Measurements from ENCODE around the gene MEDAG.

The MEDAG gene

GRCh38 chr13:30871588-30872275 is 34.3 kb upstream of the MEDAG start:
- ChIA-PET POLR2A (no interaction called here), CTCF (no interaction called here)
- Histone ChIP-seq H3K9me3 (ENCODE audit: control insufficient read depth, insufficient read depth, low read depth, low read length) (no peaks in the 10 kb centered on the region), H3K4me1 (ENCODE audit: control insufficient read depth, insufficient read depth, low read length) (no peaks in the 10 kb centered on the region), H3K4me3 (ENCODE audit: low read depth, low read length) (no peak overlapping the region), H3K36me3 (ENCODE audit: control insufficient read depth in 2 of 2, insufficient read depth in 1 of 2, low read length in 2 of 2) (no peaks in the 10 kb centered on the region), H3K27ac (ENCODE audit: extremely low read depth, low read depth, low read length) (no peak overlapping the region)
- TF ChIP-seq HOXD13 (CRISPR knock-in tag; IDR thresholded peaks at IDR 0.05; ENCODE audit: borderline replicate concordance) (no peak), ATF2 (tag by site-specific recombination; IDR thresholded peaks at IDR 0.05; ENCODE audit: low read depth) (no peak), ZNF155 (tag by site-specific recombination; IDR thresholded peaks at IDR 0.05) (no peak), OVOL3 (tag by site-specific recombination; IDR thresholded peaks at IDR 0.05) (no peak), ZNF792 (tag by site-specific recombination; IDR thresholded peaks at IDR 0.05) (no peak), ZNF580 (tag by site-specific recombination; IDR thresholded peaks at IDR 0.05) (no peak), ZSCAN18 (tag by site-specific recombination; IDR thresholded peaks at IDR 0.05) (no peak), ZNF350 (tag by site-specific recombination; IDR thresholded peaks at IDR 0.05) (no peak), ZNF623 (tag by site-specific recombination; IDR thresholded peaks at IDR 0.05) (no peak)

GRCh38 chr13:30872276-30872594 is 33.8 kb upstream of the MEDAG start:
- Histone ChIP-seq H3K9me3 (ENCODE audit: control insufficient read depth, insufficient read depth, low read depth, low read length) (no peaks in the 10 kb centered on the region), H3K4me1 (ENCODE audit: control insufficient read depth, insufficient read depth, low read length) (no peaks in the 10 kb centered on the region), H3K36me3 (ENCODE audit: control insufficient read depth in 2 of 2, insufficient read depth in 1 of 2, low read length in 2 of 2) (no peaks in the 10 kb centered on the region), H3K27ac (ENCODE audit: extremely low read depth, low read depth, low read length) (no peak overlapping the region), H3K4me3 (ENCODE audit: low read depth, low read length) (no peak overlapping the region)
- ChIA-PET POLR2A (no interaction called here), CTCF (no interaction called here)
- TF ChIP-seq ZNF776 (tag by site-specific recombination; IDR thresholded peaks at IDR 0.05; ENCODE audit: borderline replicate concordance) (no peak), OVOL3 (tag by site-specific recombination; IDR thresholded peaks at IDR 0.05) (no peak), ZNF510 (tag by site-specific recombination; IDR thresholded peaks at IDR 0.05; ENCODE audit: insufficient replicate concordance) (no peak), ZNF670 (tag by site-specific recombination; IDR thresholded peaks at IDR 0.05; ENCODE audit: low read depth) (no peak), ZBTB48 (tag by site-specific recombination; IDR thresholded peaks at IDR 0.05) (no peak), ZNF24 (tag by site-specific recombination; IDR thresholded peaks at IDR 0.05) (no peak), ZNF623 (tag by site-specific recombination; IDR thresholded peaks at IDR 0.05) (no peak), ZNF626 (tag by site-specific recombination; IDR thresholded peaks at IDR 0.05) (no peak)

- no peaks in the 10 kb centered on the region for H3K9me3 ChIP-seq (ENCODE audit: control insufficient read depth, insufficient read depth, low read depth, low read length)
- CTCF ChIA-PET, result interaction anchor here (0.7 kb wide), 1 partner anchor 62 kb away, joined by 3 read pairs; no protein-coding TSS in a partner anchor
- H3K4me3 ChIP-seq (ENCODE audit: low read depth, low read length), result no peak overlapping the region
- no peak overlapping the region for H3K27ac ChIP-seq (ENCODE audit: extremely low read depth, low read depth, low read length)
- no peaks in the 10 kb centered on the region for H3K36me3 ChIP-seq (ENCODE audit: control insufficient read depth in 2 of 2, insufficient read depth in 1 of 2, low read length in 2 of 2)
- no peaks in the 10 kb centered on the region for H3K4me1 ChIP-seq (ENCODE audit: control insufficient read depth, insufficient read depth, low read length)
- no peak for TF ChIP-seq KLF8 (tag by site-specific recombination; IDR thresholded peaks at IDR 0.05)
- TF ChIP-seq ZFP3 (tag by site-specific recombination; IDR thresholded peaks at IDR 0.05; ENCODE audit: low read depth), result no peak
- no peak for TF ChIP-seq ZBTB7A (tag by site-specific recombination; IDR thresholded peaks at IDR 0.05; ENCODE audit: low read depth)
- POLR2A ChIA-PET, result no interaction called here
Observed at GRCh38 chr13:30872685-30873461, 33.2 kb upstream of the MEDAG start.
